ENCODE data around the gene ZNF385A.

The ZNF385A gene

GRCh38 chr12:54415221-54415929, 30.8 kb upstream of the ZNF385A start:
- no peak for DNase-seq

- no peak for DNase-seq
Observed at GRCh38 chr12:54413284-54414190, 29.0 kb upstream of the ZNF385A start.

- DNase-seq, result no peak
Observed at GRCh38 chr12:54412786-54413185, 28.3 kb upstream of the ZNF385A start.

GRCh38 chr12:54412348-54412747, 27.8 kb upstream of the ZNF385A start:
- no peak for DNase-seq

- DNase-seq, result no peak
Observed at GRCh38 chr12:54411391-54412241, 27.1 kb upstream of the ZNF385A start.

GRCh38 chr12:54409267-54409666, 24.7 kb upstream of the ZNF385A start:
- no peak for DNase-seq

GRCh38 chr12:54407183-54407905, 22.8 kb upstream of the ZNF385A start:
- DNase-seq, result no peak

GRCh38 chr12:54405573-54405972, 21.0 kb upstream of the ZNF385A start:
- DNase-seq, result no peak

GRCh38 chr12:54405106-54405505, 20.6 kb upstream of the ZNF385A start:
- no peak for DNase-seq

- peak; percentile 26 for DNase-seq
Observed at GRCh38 chr12:54404061-54405004, 19.8 kb upstream of the ZNF385A start.

- DNase-seq, result no peak
Observed at GRCh38 chr12:54401119-54401518, 16.6 kb upstream of the ZNF385A start.

- peak; percentile 73 for DNase-seq
Observed at GRCh38 chr12:54398995-54399793, 14.7 kb upstream of the ZNF385A start.

GRCh38 chr12:54398218-54398617, 13.7 kb upstream of the ZNF385A start:
- DNase-seq, result no peak

GRCh38 chr12:54397157-54397556, 12.6 kb upstream of the ZNF385A start:
- DNase-seq, result no peak

- DNase-seq, result no peak
Observed at GRCh38 chr12:54395545-54395944, 11.0 kb upstream of the ZNF385A start.

- DNase-seq, result no peak
Observed at GRCh38 chr12:54394986-54395385, 10.5 kb upstream of the ZNF385A start.

GRCh38 chr12:54394281-54394719, 9.8 kb upstream of the ZNF385A start:
- DNase-seq, result peak; percentile 62

GRCh38 chr12:54393743-54394142, 9.2 kb upstream of the ZNF385A start:
- no peak for DNase-seq

GRCh38 chr12:54393207-54393609, 8.7 kb upstream of the ZNF385A start:
- DNase-seq, result no peak

- no peak for DNase-seq
Observed at GRCh38 chr12:54392485-54393206, 8.1 kb upstream of the ZNF385A start.

All from NCI-H2029 treated with DMSO at 0.1 percent for 48 hours (cell line).